HG02973 (cell line): ENCODE results near the gene SPTBN1.

ENCODE experiments used
- ATAC-seq: cut with Tn5 transposase; IDR thresholded peaks from one replicate; pipeline ENCODE4 v1.9.1; 2021; ENCODE audit warnings: moderate library complexity; ENCODE audit not compliant: unreplicated experiment

The SPTBN1 gene

GRCh38 chr2:54549917-54550518 is 93.9 kb downstream of the SPTBN1 start:
- no peak for ATAC-seq

GRCh38 chr2:54550547-54550946 is 94.4 kb downstream of the SPTBN1 start:
- ATAC-seq: no peak

- peak; percentile 53 for ATAC-seq
These were observed 95.1 kb downstream of the SPTBN1 start for GRCh38 chr2:54551123-54551756.

- ATAC-seq: no peak
These were observed 96.9 kb downstream of the SPTBN1 start for GRCh38 chr2:54553075-54553474.

GRCh38 chr2:54553775-54554174 is 97.6 kb downstream of the SPTBN1 start:
- no peak for ATAC-seq

- ATAC-seq: no peak
These were observed 99.3 kb downstream of the SPTBN1 start for GRCh38 chr2:54555318-54555837.

GRCh38 chr2:54556621-54557121 is 100.5 kb downstream of the SPTBN1 start:
- ATAC-seq: no peak

GRCh38 chr2:54557211-54557600 is 101.1 kb downstream of the SPTBN1 start:
- no peak for ATAC-seq

GRCh38 chr2:54557601-54558187 is 101.6 kb downstream of the SPTBN1 start:
- ATAC-seq: peak; percentile 43

- peak; percentile 41 for ATAC-seq
These were observed 102.3 kb downstream of the SPTBN1 start for GRCh38 chr2:54558188-54559005.

- no peak for ATAC-seq
These were observed 102.9 kb downstream of the SPTBN1 start for GRCh38 chr2:54559006-54559445.

- ATAC-seq: no peak
These were observed 103.5 kb downstream of the SPTBN1 start for GRCh38 chr2:54559593-54560145.

GRCh38 chr2:54560146-54560881 is 104.2 kb downstream of the SPTBN1 start:
- ATAC-seq: peak; percentile 46

- ATAC-seq: no peak
These were observed 104.9 kb downstream of the SPTBN1 start for GRCh38 chr2:54561010-54561409.

GRCh38 chr2:54564439-54564838 is 108.3 kb downstream of the SPTBN1 start:
- ATAC-seq: no peak

GRCh38 chr2:54565551-54565950 is 109.4 kb downstream of the SPTBN1 start:
- ATAC-seq: no peak

- no peak for ATAC-seq
These were observed 110.8 kb downstream of the SPTBN1 start for GRCh38 chr2:54566896-54567295.

GRCh38 chr2:54568876-54569321 is 112.8 kb downstream of the SPTBN1 start:
- peak; percentile 27 for ATAC-seq

GRCh38 chr2:54569745-54570301 is 113.7 kb downstream of the SPTBN1 start:
- no peak for ATAC-seq
